ENCODE data around the gene KLF16.

DNA sequence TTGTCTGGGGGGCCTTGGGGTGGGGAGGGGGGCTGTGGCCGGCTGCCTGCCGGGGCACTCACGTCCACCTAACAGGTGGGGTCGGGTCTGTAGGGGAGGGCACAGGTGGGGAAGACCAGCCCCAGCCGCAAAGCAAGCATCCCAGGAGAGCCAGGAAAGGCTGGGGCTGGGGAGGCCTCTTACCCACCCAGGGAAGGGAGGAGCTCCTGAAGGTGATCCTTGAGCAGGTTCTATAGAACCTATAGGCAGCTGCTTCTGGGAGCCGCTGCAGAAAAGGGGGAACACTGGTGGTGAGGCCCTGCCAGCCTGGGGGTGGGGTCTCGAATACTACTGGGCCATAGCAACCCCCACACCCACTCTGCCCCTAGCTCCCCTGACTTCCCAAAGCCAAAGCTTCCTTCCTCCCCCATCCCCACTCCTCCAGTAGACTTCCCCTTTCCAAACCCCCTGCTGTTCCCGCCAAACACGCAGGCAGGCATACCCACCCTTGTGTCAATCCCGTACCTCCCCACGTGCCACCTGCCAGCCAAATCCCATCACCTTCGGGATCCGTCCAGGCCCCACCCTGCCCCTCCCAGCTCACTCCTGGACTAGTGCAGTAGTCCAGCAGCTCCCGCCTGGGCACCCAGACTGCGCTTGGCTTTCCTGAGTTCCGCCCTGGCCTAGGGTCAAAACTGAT, 5.6 kb downstream of the KLF16 start:
- TF ChIP-seq GATA2 (IDR thresholded peaks at IDR 0.05; ENCODE audit: low read depth, low read length) (no peak), GATA3 (IDR thresholded peaks at IDR 0.05; ENCODE audit: low read depth, low read length) (no peak)
